GM21619 (cell line): ENCODE data around the gene SEMA3C.

Experiments
- ATAC-seq: cut with Tn5 transposase; IDR thresholded peaks from one replicate; pipeline ENCODE4 v1.9.1; 2021; ENCODE audit not compliant: unreplicated experiment

SEMA3C gene

GRCh38 chr7:80783678-80784327 is 135.0 kb downstream of the SEMA3C start:
- no peak for ATAC-seq

GRCh38 chr7:80783186-80783677 is 135.6 kb downstream of the SEMA3C start:
- ATAC-seq, result no peak

GRCh38 chr7:80781561-80781979 is 137.3 kb downstream of the SEMA3C start:
- no peak for ATAC-seq

- ATAC-seq, result no peak
Measured at GRCh38 chr7:80781146-80781545, 137.7 kb downstream of the SEMA3C start.

- ATAC-seq, result no peak
Measured at GRCh38 chr7:80779456-80779855, 139.4 kb downstream of the SEMA3C start.

GRCh38 chr7:80775897-80776296 is 143.0 kb downstream of the SEMA3C start:
- ATAC-seq, result no peak

- no peak for ATAC-seq
Measured at GRCh38 chr7:80775482-80775881, 143.4 kb downstream of the SEMA3C start.

GRCh38 chr7:80774843-80775242 is 144.0 kb downstream of the SEMA3C start:
- ATAC-seq, result no peak

- no peak for ATAC-seq
Measured at GRCh38 chr7:80773787-80774508, 144.9 kb downstream of the SEMA3C start.

- no peak for ATAC-seq
Measured at GRCh38 chr7:80772347-80772993, 146.4 kb downstream of the SEMA3C start.

- no peak for ATAC-seq
Measured at GRCh38 chr7:80771523-80771922, 147.3 kb downstream of the SEMA3C start.

- ATAC-seq, result no peak
Measured at GRCh38 chr7:80770675-80771081, 148.2 kb downstream of the SEMA3C start.

- no peak for ATAC-seq
Measured at GRCh38 chr7:80770061-80770460, 148.8 kb downstream of the SEMA3C start.

GRCh38 chr7:80768756-80769155 is 150.1 kb downstream of the SEMA3C start:
- ATAC-seq, result no peak

GRCh38 chr7:80767654-80768053 is 151.2 kb downstream of the SEMA3C start:
- no peak for ATAC-seq

- no peak for ATAC-seq
Measured at GRCh38 chr7:80766724-80767123, 152.1 kb downstream of the SEMA3C start.

- ATAC-seq, result no peak
Measured at GRCh38 chr7:80764132-80764531, 154.7 kb downstream of the SEMA3C start.

- no peak for ATAC-seq
Measured at GRCh38 chr7:80763704-80764103, 155.1 kb downstream of the SEMA3C start.

GRCh38 chr7:80763289-80763688 is 155.6 kb downstream of the SEMA3C start:
- ATAC-seq, result no peak

- no peak for ATAC-seq
Measured at GRCh38 chr7:80760292-80760691, 158.6 kb downstream of the SEMA3C start.

- no peak for ATAC-seq
Measured at GRCh38 chr7:80752954-80753690, 165.7 kb downstream of the SEMA3C start.
